Trophoblast cell (in vitro differentiated cells and primary cell): Measurements from ENCODE around the gene C10orf90.
"Not testable (repeated sequence)": the region's sequence is repeated elsewhere in the genome, so short reads cannot be mapped to it uniquely, and the experiment has no call there.

ENCODE experiments used
- DNase-seq, 2 donors: peaks; one replicate each; pipeline ENCODE4 v3.0.0-alpha.2; 2016
- H2AFZ ChIP-seq: 2 replicates; pipeline ENCODE4 v1.6.1; 2013; ENCODE audit warnings: low read length, moderate library complexity, mild to moderate bottlenecking; ENCODE audit not compliant: insufficient read depth, poor library complexity
- H2AK5ac ChIP-seq: 2 replicates; pipeline ENCODE4 v1.6.1; 2013; ENCODE audit warnings: mild to moderate bottlenecking, low read length
- H2BK120ac ChIP-seq: 2 replicates; pipeline ENCODE4 v1.6.1; 2013; ENCODE audit warnings: low read length, mild to moderate bottlenecking, moderate library complexity; ENCODE audit not compliant: insufficient read depth, poor library complexity
- H2BK12ac ChIP-seq: 2 replicates; pipeline ENCODE4 v1.6.1; 2013; ENCODE audit warnings: mild to moderate bottlenecking, low read length, moderate library complexity
- H2BK5ac ChIP-seq: 2 replicates; pipeline ENCODE4 v1.6.1; 2013; ENCODE audit warnings: low read length, low read depth, moderate library complexity, mild to moderate bottlenecking; ENCODE audit not compliant: poor library complexity
- H3K14ac ChIP-seq: 2 replicates; pipeline ENCODE4 v1.6.1; 2013; ENCODE audit warnings: mild to moderate bottlenecking, low read length
- H3K18ac ChIP-seq: 2 replicates; pipeline ENCODE4 v1.6.1; 2013; ENCODE audit warnings: mild to moderate bottlenecking, low read length
- H3K23ac ChIP-seq: 2 replicates; pipeline ENCODE4 v1.6.1; 2013; ENCODE audit warnings: low read length
- H3K27ac ChIP-seq: 2 replicates; pipeline ENCODE4 v1.5.1; 2013; ENCODE audit warnings: low read depth, mild to moderate bottlenecking, inconsistent platforms, low read length, moderate library complexity
- H3K27me3 ChIP-seq: 2 replicates; pipeline ENCODE4 v1.6.1; 2013; ENCODE audit warnings: inconsistent platforms, mild to moderate bottlenecking, low read length, moderate library complexity; ENCODE audit not compliant: insufficient read depth
- H3K36me3 ChIP-seq, 2 experiments: 1 replicate in 1 of 2; 2 replicates in 1 of 2; pipeline ENCODE4 v1.6.1; 2013; ENCODE audit warnings: low read length in 2 of 2, mild to moderate bottlenecking in 2 of 2, moderate library complexity in 1 of 2; ENCODE audit not compliant: insufficient read depth in 2 of 2, control insufficient read depth in 1 of 2
- H3K4ac ChIP-seq: 2 replicates; pipeline ENCODE4 v1.6.1; 2013; ENCODE audit warnings: low read depth, mild to moderate bottlenecking, low read length, moderate library complexity
- H3K4me1 ChIP-seq, 2 experiments: 1 replicate in 1 of 2; 2 replicates in 1 of 2; pipeline ENCODE4 v1.6.1; 2013; ENCODE audit warnings: low read length in 2 of 2, mild to moderate bottlenecking in 2 of 2, moderate library complexity in 1 of 2; ENCODE audit not compliant: insufficient read depth in 2 of 2, control insufficient read depth in 1 of 2
- H3K4me2 ChIP-seq: 2 replicates; pipeline ENCODE4 v1.6.1; 2013; ENCODE audit warnings: inconsistent platforms, mild to moderate bottlenecking, low read length, moderate library complexity
- H3K4me3 ChIP-seq: 2 replicates; pipeline ENCODE4 v1.5.1; 2013; ENCODE audit warnings: mild to moderate bottlenecking, low read depth, low read length, inconsistent platforms
- H3K79me1 ChIP-seq: one replicate; pipeline ENCODE4 v1.6.1; 2013; ENCODE audit warnings: low read length
- H3K79me2 ChIP-seq: 2 replicates; pipeline ENCODE4 v1.6.1; 2013; ENCODE audit warnings: low read length, mild to moderate bottlenecking; ENCODE audit not compliant: control insufficient read depth, insufficient read depth, poor library complexity
- H3K9ac ChIP-seq: 2 replicates; pipeline ENCODE4 v1.6.1; 2013; ENCODE audit warnings: mild to moderate bottlenecking, low read length
- H3K9me3 ChIP-seq: 2 replicates; pipeline ENCODE4 v1.6.1; 2013; ENCODE audit warnings: low read depth, mild to moderate bottlenecking, control low read depth, inconsistent platforms, low read length; ENCODE audit not compliant: insufficient read depth
- H4K12ac ChIP-seq: 2 replicates; pipeline ENCODE4 v1.6.1; 2013; ENCODE audit warnings: low read depth, mild to moderate bottlenecking, low read length, moderate library complexity
- H4K8ac ChIP-seq: 2 replicates; pipeline ENCODE4 v1.6.1; 2013; ENCODE audit warnings: low read depth, mild to moderate bottlenecking, low read length, moderate library complexity
- H4K91ac ChIP-seq: one replicate; pipeline ENCODE4 v1.6.1; 2013; ENCODE audit warnings: low read depth, mild to moderate bottlenecking, low read length, moderate library complexity
- WGBS: extraction: QIAGEN DNeasy Blood & Tissue Kit; methylation state at CpG from one replicate; pipeline ENCODE4 v1.1.7; 2013; ENCODE audit warnings: missing lambda C conversion rate; ENCODE audit not compliant: insufficient read length, insufficient coverage; ENCODE audit errors: extremely low coverage; 5-methylcytosine and 5-hydroxymethylcytosine counted together

C10orf90 gene

DNA sequence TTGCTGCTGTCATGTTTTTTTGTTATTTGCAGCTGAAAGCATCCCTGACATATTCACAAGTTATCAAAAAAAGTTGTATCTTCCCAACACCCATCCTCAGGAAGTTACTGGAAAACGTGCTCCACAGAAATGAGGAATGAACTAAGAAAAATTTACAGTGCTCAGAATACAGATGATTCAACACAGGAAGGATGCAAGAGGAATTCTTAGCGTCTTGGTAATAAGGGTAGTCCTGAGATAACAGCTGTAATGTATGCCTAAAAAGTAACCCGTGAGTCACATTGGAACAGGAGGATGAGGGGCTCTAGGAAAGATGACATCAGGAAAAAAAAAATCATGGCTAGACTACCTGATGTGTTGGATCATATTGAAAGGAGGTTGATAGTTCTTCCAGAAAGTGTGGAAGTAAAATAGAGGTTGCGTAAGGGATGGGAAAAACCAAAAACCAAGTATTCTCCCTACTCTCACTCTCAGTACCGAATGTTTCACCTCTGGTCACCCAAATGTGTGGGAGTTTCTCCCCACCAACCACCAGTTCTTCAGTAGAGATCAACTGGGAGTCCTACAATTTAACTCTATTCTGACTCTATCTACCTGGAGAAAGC, 286.1 kb downstream of the C10orf90 start:
- Histone ChIP-seq H3K79me1 (no peaks in the 10 kb centered on the region), H3K4ac (no peak overlapping the region), H2AFZ (no peak overlapping the region), H2AK5ac (no peak overlapping the region), H3K18ac (no peak overlapping the region), H4K91ac (no peak overlapping the region), H3K9ac (no peak overlapping the region), H2BK5ac (no peak overlapping the region), H3K23ac (no peak overlapping the region), H3K9me3 (peaks cover 1% of the 10 kb centered on the region), H3K27me3 (peaks cover 25% of the 10 kb centered on the region), H3K4me1 (peaks cover 7% of the 10 kb centered on the region in 2 experiments), H3K36me3 (no peaks in the 10 kb centered on the region), H3K79me2 (no peaks in the 10 kb centered on the region), H2BK120ac (no peak overlapping the region), H4K8ac (no peak overlapping the region), H3K14ac (no peak overlapping the region), H3K4me3 (no peak overlapping the region), H2BK12ac (no peak overlapping the region), H3K27ac (no peak overlapping the region), H3K4me2 (no peak overlapping the region), H4K12ac (no peak overlapping the region)
- WGBS = no CpG with 5 or more reads among the region's 5 CpGs
- peak; percentile 62 to 91 for DNase-seq

DNA sequence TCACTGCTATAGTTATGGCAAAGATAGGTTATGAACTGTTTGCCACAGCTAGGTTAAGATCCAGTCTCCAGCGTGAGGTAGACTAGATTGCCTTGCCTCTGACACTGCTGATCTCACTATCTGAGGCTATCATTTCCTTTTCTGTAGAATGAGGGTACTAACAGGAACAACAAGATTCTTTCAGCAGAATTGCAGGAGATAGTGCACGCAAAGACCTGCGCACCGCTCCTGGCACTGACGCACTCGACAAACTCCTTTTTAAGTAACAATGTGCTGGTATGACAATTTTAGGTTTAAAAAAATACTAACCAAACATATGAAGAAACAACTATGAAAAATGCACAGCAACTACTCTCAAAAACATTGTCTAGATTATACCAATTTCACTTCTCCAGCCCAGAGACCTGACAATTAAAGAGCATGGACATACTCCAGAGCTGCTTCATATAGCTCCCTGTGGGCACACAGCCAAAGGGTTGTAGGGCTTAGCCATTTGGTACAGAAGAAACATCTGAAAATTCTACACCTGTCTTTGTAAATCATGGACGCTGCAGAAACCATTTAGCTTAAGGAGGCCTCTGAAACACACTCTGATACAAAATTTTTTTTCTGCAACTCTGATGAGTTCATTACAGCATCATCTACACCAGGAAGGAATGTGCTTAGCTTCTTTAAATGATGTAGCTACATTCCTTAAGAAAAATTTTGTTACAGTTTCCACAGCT, 290.0 kb downstream of the C10orf90 start:
- no CpG with 5 or more reads among the region's 7 CpGs for WGBS
- H3K23ac ChIP-seq = no peak overlapping the region
- H4K8ac ChIP-seq = no peak overlapping the region
- no peak overlapping the region for H2AFZ ChIP-seq
- H2BK12ac ChIP-seq = no peak overlapping the region
- no peak overlapping the region for H2AK5ac ChIP-seq
- no peak overlapping the region for H4K91ac ChIP-seq
- H3K79me2 ChIP-seq = no peaks in the 10 kb centered on the region
- no peak overlapping the region for H2BK5ac ChIP-seq
- H3K18ac ChIP-seq = no peak overlapping the region
- H3K4ac ChIP-seq = no peak overlapping the region
- no peaks in the 10 kb centered on the region for H3K27me3 ChIP-seq
- no peaks in the 10 kb centered on the region for H3K4me1 ChIP-seq
- peak; percentile 93 to 96 for DNase-seq
- H3K14ac ChIP-seq = no peak overlapping the region
- no peak overlapping the region for H3K9ac ChIP-seq
- no peaks in the 10 kb centered on the region for H3K79me1 ChIP-seq
- no peak overlapping the region for H4K12ac ChIP-seq
- H3K4me3 ChIP-seq = no peak overlapping the region
- no peak overlapping the region for H3K27ac ChIP-seq
- H3K9me3 ChIP-seq = no peaks in the 10 kb centered on the region
- no peaks in the 10 kb centered on the region for H3K36me3 ChIP-seq
- H2BK120ac ChIP-seq = no peak overlapping the region
- no peak overlapping the region for H3K4me2 ChIP-seq

DNA sequence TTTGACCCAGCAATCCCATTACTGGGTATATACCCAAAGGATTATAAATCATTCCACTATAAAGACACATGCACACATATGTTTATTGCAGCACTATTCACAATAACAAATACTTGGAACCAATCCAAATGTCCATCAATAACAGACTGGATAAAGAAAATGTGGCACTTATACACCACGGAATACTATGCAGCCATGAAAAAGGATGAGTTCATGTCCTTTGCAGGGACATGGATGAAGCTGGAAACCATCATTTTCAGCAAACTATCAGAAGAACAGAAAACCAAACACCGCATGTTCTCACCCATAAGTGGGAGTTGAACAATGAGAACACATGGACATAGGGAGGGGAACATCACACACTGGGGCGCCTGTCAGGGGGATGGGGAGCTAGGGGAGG, 291.3 kb downstream of the C10orf90 start:
- DNase-seq, H3K79me1 ChIP-seq, H3K4me3 ChIP-seq, H3K9ac ChIP-seq, H3K27me3 ChIP-seq, H3K23ac ChIP-seq, H3K27ac ChIP-seq, H3K79me2 ChIP-seq, H3K18ac ChIP-seq, H3K14ac ChIP-seq, H3K9me3 ChIP-seq, H3K4ac ChIP-seq, H3K36me3 ChIP-seq, H3K4me1 ChIP-seq, H2BK5ac ChIP-seq, H2BK120ac ChIP-seq, H2AK5ac ChIP-seq, H3K4me2 ChIP-seq, H4K12ac ChIP-seq, H4K91ac ChIP-seq, H4K8ac ChIP-seq, H2BK12ac ChIP-seq, H2AFZ ChIP-seq: not testable (repeated sequence)
- WGBS = no CpG with 5 or more reads among the region's 3 CpGs

DNA sequence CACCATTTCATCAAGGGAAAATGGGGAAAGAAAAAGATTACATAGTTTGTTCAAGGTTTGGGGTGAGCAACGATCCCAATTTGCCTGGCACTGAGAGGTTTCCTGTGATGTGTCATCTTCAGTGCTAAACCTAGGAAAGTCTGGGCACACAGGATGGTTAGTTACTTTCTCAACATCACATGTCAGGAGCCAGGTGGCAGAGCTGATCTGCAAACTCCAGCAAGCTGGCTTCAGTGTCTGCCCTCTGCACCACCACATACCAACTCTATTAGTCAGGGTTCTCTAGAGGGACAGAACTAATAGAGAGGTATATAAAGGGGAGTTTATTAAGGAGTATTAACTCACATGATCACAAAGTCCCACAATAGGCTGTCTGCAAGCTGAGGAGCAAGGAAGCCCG, 293.5 kb downstream of the C10orf90 start:
- no peaks in the 10 kb centered on the region for H3K27me3 ChIP-seq
- H3K14ac ChIP-seq = no peak overlapping the region
- H3K9ac ChIP-seq = no peak overlapping the region

More for the DNA sequence above, 293.5 kb downstream of the C10orf90 start:
- no CpG with 5 or more reads among the region's 2 CpGs for WGBS
- H3K79me1 ChIP-seq = no peaks in the 10 kb centered on the region
- H4K12ac ChIP-seq = no peak overlapping the region
- no peak overlapping the region for H3K4ac ChIP-seq
- no peaks in the 10 kb centered on the region for H3K9me3 ChIP-seq
- H3K79me2 ChIP-seq = no peaks in the 10 kb centered on the region
- peak; percentile 28 to 55 for DNase-seq
- no peaks in the 10 kb centered on the region for H3K4me1 ChIP-seq
- no peak overlapping the region for H2BK12ac ChIP-seq
- no peak overlapping the region for H4K91ac ChIP-seq
- H3K18ac ChIP-seq = no peak overlapping the region
- H3K4me3 ChIP-seq = no peak overlapping the region
- H4K8ac ChIP-seq = no peak overlapping the region
- H3K36me3 ChIP-seq = no peaks in the 10 kb centered on the region
- no peak overlapping the region for H2BK120ac ChIP-seq
- H2AFZ ChIP-seq = no peak overlapping the region
- no peak overlapping the region for H2BK5ac ChIP-seq
- no peak overlapping the region for H3K27ac ChIP-seq
- no peak overlapping the region for H2AK5ac ChIP-seq
- H3K4me2 ChIP-seq = no peak overlapping the region
- no peak overlapping the region for H3K23ac ChIP-seq
